ENCODE measurements around the gene DCDC2.

- TF ChIP-seq POLR2AphosphoS5 (IDR thresholded peaks at IDR 0.05) (no peak), POLR2A (IDR thresholded peaks at IDR 0.05) (no peak), CTCF (IDR thresholded peaks at IDR 0.05 in 8 of 11, conservative IDR thresholded peaks at IDR 0.05 in 3 of 11) (no peak)
Observed at GRCh38 chr6:24334285-24334684, 23.6 kb downstream of the DCDC2 start.
